ENCODE results near the gene ATP6AP2. TPM values are rescaled to one million over a fixed set of nuclear protein-coding genes. Genes with fewer than 3 reads are reported as not detected.

The ATP6AP2 gene
- total RNA-seq, 1 experiment from 2014 or later: 73.8 TPM

- no peak for DNase-seq (ENCODE audit: low spot score)
- H3K27ac ChIP-seq (ENCODE audit: low read depth, low read length, poor library complexity, severe bottlenecking): no peak overlapping the region
- no TSS peak for BruUV-seq (replicated peaks)
- H3K4me3 ChIP-seq (ENCODE audit: low read depth, low read length, poor library complexity, severe bottlenecking): no peak overlapping the region
- H3K27me3 ChIP-seq (replicated peaks; ENCODE audit: insufficient read depth, low read depth, low read length, poor library complexity): no peaks in the 10 kb centered on the region
- CTCF ChIA-PET: interaction anchor here (0.8 to 2.3 kb wide), 2 partner anchors 70 to 251 kb away, joined by 4 to 36 read pairs; no protein-coding TSS in a partner anchor
- no peak for TF ChIP-seq CTCF (conservative IDR thresholded peaks at IDR 0.05; ENCODE audit: low read depth, low read length)
- no peak for TF ChIP-seq EZH2 (IDR thresholded peaks at IDR 0.05; ENCODE audit: borderline replicate concordance, low read depth, low read length, poor library complexity, severe bottlenecking)
- intact Hi-C loops (cut with micrococcal nuclease; ENCODE audit: unreplicated experiment): loop anchor here (5.0 to 10.0 kb wide), 5 partner anchors 104 to 1788 kb away; partner anchors contain the start of gene CXorf38
- POLR2A ChIA-PET (ENCODE audit: low non-redundant PET): no interaction called here
- H3K4me1 ChIP-seq (ENCODE audit: insufficient read depth, low read length, poor library complexity, severe bottlenecking): no peaks in the 10 kb centered on the region
- H3K9me3 ChIP-seq (ENCODE audit: low read depth, low read length, poor library complexity, severe bottlenecking): no peaks in the 10 kb centered on the region
- H3K36me3 ChIP-seq (ENCODE audit: insufficient read depth, low read length, poor library complexity, severe bottlenecking): no peaks in the 10 kb centered on the region
Observed at GRCh38 chrX:40542972-40543371, 37.8 kb upstream of the ATP6AP2 start.

DNA sequence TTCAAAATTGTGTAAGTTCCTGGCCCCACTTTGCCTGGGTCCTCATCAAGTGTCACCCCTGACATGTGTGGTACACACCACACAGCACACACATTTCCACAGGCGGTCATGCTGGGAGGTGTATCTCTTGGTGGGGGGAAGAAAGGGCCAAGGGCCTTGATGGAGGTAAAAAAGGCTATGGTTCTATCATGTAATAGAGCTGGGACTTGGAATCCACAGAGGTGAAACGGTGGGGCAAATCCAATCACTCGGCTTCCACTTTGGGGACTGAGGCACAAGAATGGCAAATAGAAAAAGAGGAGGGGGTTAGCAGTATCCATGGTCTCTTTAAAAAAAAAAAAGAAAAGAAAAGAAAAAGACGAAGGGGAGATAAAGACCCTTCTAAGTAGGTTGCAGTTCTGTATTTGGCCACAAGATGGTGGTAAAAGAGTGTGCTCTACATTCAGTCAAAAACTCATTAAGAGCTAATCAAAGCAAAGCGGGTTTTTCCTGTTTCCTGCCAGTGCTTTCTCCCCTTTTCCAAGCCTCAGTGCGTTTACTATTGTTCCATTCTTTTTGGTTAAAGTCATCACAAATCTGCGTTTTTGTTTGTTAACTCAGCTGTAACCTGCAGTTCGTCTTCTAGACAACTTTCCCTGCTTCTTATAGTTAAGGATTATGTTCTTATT lies 37.0 kb upstream of the ATP6AP2 start:
- POLR2A ChIA-PET (ENCODE audit: low non-redundant PET): interaction anchor here (0.6 kb wide), 1 partner anchor 709 kb away, joined by 3 read pairs; no protein-coding TSS in a partner anchor
- Histone ChIP-seq H3K36me3 (ENCODE audit: insufficient read depth, low read length, poor library complexity, severe bottlenecking) (no peaks in the 10 kb centered on the region), H3K4me1 (ENCODE audit: insufficient read depth, low read length, poor library complexity, severe bottlenecking) (no peaks in the 10 kb centered on the region), H3K27me3 (replicated peaks; ENCODE audit: insufficient read depth, low read depth, low read length, poor library complexity) (no peaks in the 10 kb centered on the region), H3K9me3 (ENCODE audit: low read depth, low read length, poor library complexity, severe bottlenecking) (no peaks in the 10 kb centered on the region), H3K4me3 (ENCODE audit: low read depth, low read length, poor library complexity, severe bottlenecking) (no peak overlapping the region), H3K27ac (ENCODE audit: low read depth, low read length, poor library complexity, severe bottlenecking) (peak overlapping the region; percentile 31)
- no TSS peak for BruUV-seq (replicated peaks)
- peak; percentile 81 for DNase-seq (ENCODE audit: low spot score)
- intact Hi-C loops (cut with micrococcal nuclease; ENCODE audit: unreplicated experiment): loop anchor here (5.0 to 10.0 kb wide), 5 partner anchors 104 to 1789 kb away; partner anchors contain the start of gene CXorf38
- TF ChIP-seq EZH2 (IDR thresholded peaks at IDR 0.05; ENCODE audit: borderline replicate concordance, low read depth, low read length, poor library complexity, severe bottlenecking) (no peak), CTCF (conservative IDR thresholded peaks at IDR 0.05; ENCODE audit: low read depth, low read length) (peak; percentile 90)
- CTCF ChIA-PET: interaction anchor here (0.5 to 2.3 kb wide), 20 partner anchors 17 to 1277 kb away, joined by 3 to 36 read pairs (median 3); no protein-coding TSS in a partner anchor

GRCh38 chrX:40544343-40545266 lies 36.2 kb upstream of the ATP6AP2 start:
- CTCF ChIA-PET: interaction anchor here (0.5 to 2.3 kb wide), 19 partner anchors 23 to 1278 kb away, joined by 3 to 36 read pairs (median 3); no protein-coding TSS in a partner anchor
- Histone ChIP-seq H3K4me1 (ENCODE audit: insufficient read depth, low read length, poor library complexity, severe bottlenecking) (no peaks in the 10 kb centered on the region), H3K27ac (ENCODE audit: low read depth, low read length, poor library complexity, severe bottlenecking) (peak overlapping the region; percentile 31), H3K36me3 (ENCODE audit: insufficient read depth, low read length, poor library complexity, severe bottlenecking) (no peaks in the 10 kb centered on the region), H3K9me3 (ENCODE audit: low read depth, low read length, poor library complexity, severe bottlenecking) (no peaks in the 10 kb centered on the region), H3K4me3 (ENCODE audit: low read depth, low read length, poor library complexity, severe bottlenecking) (no peak overlapping the region), H3K27me3 (replicated peaks; ENCODE audit: insufficient read depth, low read depth, low read length, poor library complexity) (no peaks in the 10 kb centered on the region)
- intact Hi-C loops (cut with micrococcal nuclease; ENCODE audit: unreplicated experiment): loop anchor here (5.0 to 10.0 kb wide), 5 partner anchors 103 to 1790 kb away; partner anchors contain the start of gene CXorf38
- no peak for DNase-seq (ENCODE audit: low spot score)
- no TSS peak for BruUV-seq (replicated peaks)
- POLR2A ChIA-PET (ENCODE audit: low non-redundant PET): interaction anchor here (0.6 kb wide), 1 partner anchor 709 kb away, joined by 3 read pairs; no protein-coding TSS in a partner anchor
- no peak for TF ChIP-seq EZH2 (IDR thresholded peaks at IDR 0.05; ENCODE audit: borderline replicate concordance, low read depth, low read length, poor library complexity, severe bottlenecking)
- TF ChIP-seq CTCF (conservative IDR thresholded peaks at IDR 0.05; ENCODE audit: low read depth, low read length): no peak

All from A673 (cell line).